ENCODE results near the gene NRP2.

The NRP2 gene

GRCh38 chr2:205771666-205772065, 89.4 kb downstream of the NRP2 start:
- no peak for TF ChIP-seq TAF1 (IDR thresholded peaks at IDR 0.05; ENCODE audit: borderline replicate concordance, low read depth, low read length)
- FAIRE-seq, result no peak
- DNase-seq (ENCODE audit: insufficient read length), result no peak

- TF ChIP-seq POLR2AphosphoS5 (IDR thresholded peaks at IDR 0.05; ENCODE audit: low read depth, low read length), result no peak
- TF ChIP-seq POLR2A (IDR thresholded peaks at IDR 0.05; ENCODE audit: low read depth, low read length), result no peak
- TF ChIP-seq TAF1 (IDR thresholded peaks at IDR 0.05; ENCODE audit: borderline replicate concordance, low read depth, low read length), result no peak
- DNase-seq (ENCODE audit: insufficient read length) (no peak), FAIRE-seq (no peak)
Observed at GRCh38 chr2:205772983-205773382, 90.7 kb downstream of the NRP2 start.

- TF ChIP-seq TAF1 (IDR thresholded peaks at IDR 0.05; ENCODE audit: borderline replicate concordance, low read depth, low read length), result no peak
- no peak for TF ChIP-seq POLR2A (IDR thresholded peaks at IDR 0.05; ENCODE audit: low read depth, low read length)
- FAIRE-seq (no peak), DNase-seq (ENCODE audit: insufficient read length) (no peak)
Observed at GRCh38 chr2:205773989-205774388, 91.7 kb downstream of the NRP2 start.

- FAIRE-seq, result peak; percentile 24
- TF ChIP-seq TAF1 (IDR thresholded peaks at IDR 0.05; ENCODE audit: borderline replicate concordance, low read depth, low read length) (no peak), POLR2A (IDR thresholded peaks at IDR 0.05; ENCODE audit: low read depth, low read length) (no peak), POLR2AphosphoS5 (IDR thresholded peaks at IDR 0.05; ENCODE audit: low read depth, low read length) (no peak)
- no peak for DNase-seq (ENCODE audit: insufficient read length)
Observed at GRCh38 chr2:205775097-205775877, 93.0 kb downstream of the NRP2 start.

GRCh38 chr2:205776139-205776538, 93.8 kb downstream of the NRP2 start:
- FAIRE-seq (no peak), DNase-seq (ENCODE audit: insufficient read length) (peak; percentile 29)
- TF ChIP-seq POLR2AphosphoS5 (IDR thresholded peaks at IDR 0.05; ENCODE audit: low read depth, low read length), result no peak
- no peak for TF ChIP-seq POLR2A (IDR thresholded peaks at IDR 0.05; ENCODE audit: low read depth, low read length)
- TF ChIP-seq TAF1 (IDR thresholded peaks at IDR 0.05; ENCODE audit: borderline replicate concordance, low read depth, low read length), result no peak

- FAIRE-seq (no peak), DNase-seq (ENCODE audit: insufficient read length) (no peak)
- TF ChIP-seq POLR2A (IDR thresholded peaks at IDR 0.05; ENCODE audit: low read depth, low read length) (no peak), TAF1 (IDR thresholded peaks at IDR 0.05; ENCODE audit: borderline replicate concordance, low read depth, low read length) (no peak), POLR2AphosphoS5 (IDR thresholded peaks at IDR 0.05; ENCODE audit: low read depth, low read length) (no peak)
Observed at GRCh38 chr2:205776720-205777119, 94.4 kb downstream of the NRP2 start.

- TF ChIP-seq TAF1 (IDR thresholded peaks at IDR 0.05; ENCODE audit: borderline replicate concordance, low read depth, low read length) (no peak), POLR2A (IDR thresholded peaks at IDR 0.05; ENCODE audit: low read depth, low read length) (no peak), POLR2AphosphoS5 (IDR thresholded peaks at IDR 0.05; ENCODE audit: low read depth, low read length) (no peak)
- no peak for FAIRE-seq
- no peak for DNase-seq (ENCODE audit: insufficient read length)
Observed at GRCh38 chr2:205778356-205778755, 96.1 kb downstream of the NRP2 start.

- TF ChIP-seq POLR2AphosphoS5 (IDR thresholded peaks at IDR 0.05; ENCODE audit: low read depth, low read length), result no peak
- TF ChIP-seq POLR2A (IDR thresholded peaks at IDR 0.05; ENCODE audit: low read depth, low read length), result no peak
- TF ChIP-seq TAF1 (IDR thresholded peaks at IDR 0.05; ENCODE audit: borderline replicate concordance, low read depth, low read length), result no peak
- no peak for DNase-seq (ENCODE audit: insufficient read length)
- FAIRE-seq, result no peak
Observed at GRCh38 chr2:205780645-205781044, 98.3 kb downstream of the NRP2 start.

- DNase-seq (ENCODE audit: insufficient read length) (no peak), FAIRE-seq (no peak)
- TF ChIP-seq POLR2A (IDR thresholded peaks at IDR 0.05; ENCODE audit: low read depth, low read length) (no peak), POLR2AphosphoS5 (IDR thresholded peaks at IDR 0.05; ENCODE audit: low read depth, low read length) (no peak), TAF1 (IDR thresholded peaks at IDR 0.05; ENCODE audit: borderline replicate concordance, low read depth, low read length) (no peak)
Observed at GRCh38 chr2:205781244-205781931, 99.1 kb downstream of the NRP2 start.

GRCh38 chr2:205782941-205783340, 100.6 kb downstream of the NRP2 start:
- FAIRE-seq (no peak), DNase-seq (ENCODE audit: insufficient read length) (no peak)
- TF ChIP-seq POLR2A (IDR thresholded peaks at IDR 0.05; ENCODE audit: low read depth, low read length), result no peak
- TF ChIP-seq TAF1 (IDR thresholded peaks at IDR 0.05; ENCODE audit: borderline replicate concordance, low read depth, low read length), result no peak
- no peak for TF ChIP-seq POLR2AphosphoS5 (IDR thresholded peaks at IDR 0.05; ENCODE audit: low read depth, low read length)

- DNase-seq (ENCODE audit: insufficient read length) (no peak), FAIRE-seq (no peak)
- TF ChIP-seq POLR2AphosphoS5 (IDR thresholded peaks at IDR 0.05; ENCODE audit: low read depth, low read length), result no peak
- no peak for TF ChIP-seq TAF1 (IDR thresholded peaks at IDR 0.05; ENCODE audit: borderline replicate concordance, low read depth, low read length)
- no peak for TF ChIP-seq POLR2A (IDR thresholded peaks at IDR 0.05; ENCODE audit: low read depth, low read length)
Observed at GRCh38 chr2:205783872-205784499, 101.7 kb downstream of the NRP2 start.
